ENCODE results near the gene FAM174C.

DNA sequence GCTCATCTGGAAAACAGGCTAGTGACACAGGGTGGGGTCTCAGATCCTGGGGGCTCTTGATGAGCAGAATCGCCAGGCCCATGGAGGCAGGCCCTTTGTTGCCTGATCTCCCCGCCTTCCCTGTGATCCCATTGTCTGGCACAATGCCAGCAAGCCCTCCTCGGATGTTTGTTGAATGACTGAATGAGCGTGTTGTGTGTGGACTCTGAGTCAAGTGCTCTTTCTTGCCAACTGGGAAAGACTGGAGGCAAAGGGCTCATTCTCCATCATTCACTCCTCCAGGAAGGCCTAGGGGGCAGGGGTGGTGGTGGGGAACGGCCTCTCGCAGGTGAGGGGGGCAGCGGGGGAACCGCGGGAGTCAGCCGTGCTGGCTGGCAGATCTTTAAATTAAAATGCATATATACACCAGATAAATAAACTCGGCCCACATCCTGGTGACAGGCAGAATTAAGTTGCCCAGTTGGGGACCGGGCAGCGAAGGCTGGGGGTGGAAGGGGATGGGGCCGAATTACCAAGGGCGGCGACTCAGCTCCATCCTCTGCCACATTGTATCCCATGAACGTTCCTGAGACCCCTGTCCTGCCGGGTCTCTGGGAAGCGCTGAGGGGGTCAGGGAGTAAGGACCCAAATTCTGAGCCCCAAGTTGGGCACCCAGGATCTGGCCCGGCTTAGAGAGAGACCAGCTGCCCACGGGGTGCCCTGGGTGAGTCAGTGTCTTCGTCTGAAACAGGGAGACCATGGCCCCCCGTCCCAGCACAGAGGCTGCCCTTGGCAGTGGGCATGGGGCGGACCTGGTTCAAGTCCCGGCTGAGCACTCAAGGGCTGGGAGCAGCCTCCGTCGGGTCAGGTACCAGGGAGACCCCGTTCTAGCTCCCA is 34.9 kb downstream of the FAM174C start:
- TF ChIP-seq, protein P1, sequence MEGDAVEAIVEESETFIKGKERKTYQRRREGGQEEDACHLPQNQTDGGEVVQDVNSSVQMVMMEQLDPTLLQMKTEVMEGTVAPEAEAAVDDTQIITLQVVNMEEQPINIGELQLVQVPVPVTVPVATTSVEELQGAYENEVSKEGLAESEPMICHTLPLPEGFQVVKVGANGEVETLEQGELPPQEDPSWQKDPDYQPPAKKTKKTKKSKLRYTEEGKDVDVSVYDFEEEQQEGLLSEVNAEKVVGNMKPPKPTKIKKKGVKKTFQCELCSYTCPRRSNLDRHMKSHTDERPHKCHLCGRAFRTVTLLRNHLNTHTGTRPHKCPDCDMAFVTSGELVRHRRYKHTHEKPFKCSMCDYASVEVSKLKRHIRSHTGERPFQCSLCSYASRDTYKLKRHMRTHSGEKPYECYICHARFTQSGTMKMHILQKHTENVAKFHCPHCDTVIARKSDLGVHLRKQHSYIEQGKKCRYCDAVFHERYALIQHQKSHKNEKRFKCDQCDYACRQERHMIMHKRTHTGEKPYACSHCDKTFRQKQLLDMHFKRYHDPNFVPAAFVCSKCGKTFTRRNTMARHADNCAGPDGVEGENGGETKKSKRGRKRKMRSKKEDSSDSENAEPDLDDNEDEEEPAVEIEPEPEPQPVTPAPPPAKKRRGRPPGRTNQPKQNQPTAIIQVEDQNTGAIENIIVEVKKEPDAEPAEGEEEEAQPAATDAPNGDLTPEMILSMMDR (conservative IDR thresholded peaks at IDR 0.05; ENCODE audit: low read depth, low read length), result no peak
- TF ChIP-seq EZH2 (IDR thresholded peaks at IDR 0.05; ENCODE audit: low read length, unreplicated experiment), result no peak
- no peak for TF ChIP-seq EZH2phosphoT487 (IDR thresholded peaks at IDR 0.05; ENCODE audit: borderline replicate concordance, low read length)
